ENCODE data around the gene TMEM141.
"Not testable (repeated sequence)": the region's sequence is repeated elsewhere in the genome, so short reads cannot be mapped to it uniquely, and the experiment has no call there.

TMEM141 gene

GRCh38 chr9:136820971-136821825 lies 30.1 kb downstream of the TMEM141 start:
- no peak for DNase-seq

- no peak for DNase-seq
Observed at GRCh38 chr9:136821826-136822544, 30.8 kb downstream of the TMEM141 start.

DNA sequence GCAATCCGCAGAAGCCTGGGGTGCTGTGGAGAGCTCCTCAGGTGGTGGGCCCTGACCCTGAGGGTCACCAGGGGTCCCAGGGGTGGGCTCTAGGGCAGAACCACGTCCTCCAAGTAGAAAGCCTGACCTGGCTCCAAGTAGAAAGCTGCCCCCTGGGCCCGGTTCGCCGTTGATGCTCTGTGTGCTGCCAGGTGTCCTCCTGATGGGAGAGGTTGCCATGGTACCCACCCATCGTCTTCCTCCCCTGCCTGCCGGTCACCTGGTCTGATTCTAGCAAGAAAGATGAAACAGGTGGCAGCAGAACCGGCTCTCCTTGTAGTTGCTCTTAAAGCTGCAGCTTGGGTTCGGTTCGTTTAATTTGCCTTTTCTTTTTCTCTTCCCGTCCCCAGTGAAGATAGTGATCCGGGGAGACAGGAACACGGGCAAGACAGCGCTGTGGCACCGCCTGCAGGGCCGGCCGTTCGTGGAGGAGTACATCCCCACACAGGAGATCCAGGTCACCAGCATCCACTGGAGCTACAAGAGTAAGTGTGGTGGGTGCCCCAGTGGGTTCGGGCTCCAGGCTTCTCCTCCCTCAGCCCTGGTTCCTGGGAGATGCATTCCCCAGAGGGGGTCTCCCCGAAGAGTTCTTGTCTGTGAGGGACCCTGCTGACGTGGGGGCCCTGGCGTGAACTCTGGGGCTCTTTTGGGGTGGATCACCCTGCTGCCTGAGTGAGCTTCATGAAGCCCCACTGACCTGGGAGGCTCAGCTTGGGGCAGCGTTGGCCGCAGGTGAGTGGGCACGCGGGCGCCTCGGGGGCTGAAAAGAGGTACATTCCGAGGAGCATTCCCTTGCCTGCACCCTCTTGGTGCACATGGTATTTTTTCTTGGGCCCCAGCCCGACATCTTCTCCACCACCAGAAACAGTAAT lies 32.2 kb downstream of the TMEM141 start:
- no peak for DNase-seq

DNA sequence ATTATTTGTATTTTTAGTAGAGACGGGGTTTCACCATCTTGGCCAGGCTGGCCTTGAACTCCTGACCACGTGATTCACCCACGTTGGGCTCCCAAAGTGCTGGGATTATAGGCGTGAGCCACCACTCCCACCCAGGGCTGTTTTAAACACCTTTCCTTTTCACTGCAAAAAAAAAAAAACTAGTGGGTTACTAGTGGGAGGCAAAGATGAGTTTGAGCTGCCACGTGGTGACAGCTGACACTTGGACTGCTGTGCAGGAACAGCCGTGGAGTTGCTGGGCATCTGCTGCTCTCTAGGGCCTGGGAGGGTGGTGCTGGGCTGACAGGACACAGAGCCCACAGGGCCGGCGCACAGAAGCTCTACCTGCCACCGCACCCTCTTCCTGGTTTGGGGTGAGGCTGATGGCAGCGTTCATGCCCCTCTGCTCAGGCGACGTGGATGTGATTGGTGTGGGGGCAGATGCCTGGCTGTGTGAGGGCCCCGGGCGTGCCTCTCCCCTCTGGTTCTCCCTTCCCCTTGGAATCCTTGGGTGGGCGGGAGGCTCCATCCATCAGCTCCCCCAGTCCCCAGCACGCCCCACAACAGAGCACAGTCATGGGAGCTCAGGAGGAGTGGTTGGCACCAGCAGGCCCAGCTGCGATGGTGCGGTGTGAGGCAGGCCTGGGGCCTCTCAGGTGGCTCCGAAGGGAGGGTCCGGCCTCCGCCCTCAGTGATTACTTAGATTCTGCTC lies 33.5 kb downstream of the TMEM141 start:
- no peak for DNase-seq

DNA sequence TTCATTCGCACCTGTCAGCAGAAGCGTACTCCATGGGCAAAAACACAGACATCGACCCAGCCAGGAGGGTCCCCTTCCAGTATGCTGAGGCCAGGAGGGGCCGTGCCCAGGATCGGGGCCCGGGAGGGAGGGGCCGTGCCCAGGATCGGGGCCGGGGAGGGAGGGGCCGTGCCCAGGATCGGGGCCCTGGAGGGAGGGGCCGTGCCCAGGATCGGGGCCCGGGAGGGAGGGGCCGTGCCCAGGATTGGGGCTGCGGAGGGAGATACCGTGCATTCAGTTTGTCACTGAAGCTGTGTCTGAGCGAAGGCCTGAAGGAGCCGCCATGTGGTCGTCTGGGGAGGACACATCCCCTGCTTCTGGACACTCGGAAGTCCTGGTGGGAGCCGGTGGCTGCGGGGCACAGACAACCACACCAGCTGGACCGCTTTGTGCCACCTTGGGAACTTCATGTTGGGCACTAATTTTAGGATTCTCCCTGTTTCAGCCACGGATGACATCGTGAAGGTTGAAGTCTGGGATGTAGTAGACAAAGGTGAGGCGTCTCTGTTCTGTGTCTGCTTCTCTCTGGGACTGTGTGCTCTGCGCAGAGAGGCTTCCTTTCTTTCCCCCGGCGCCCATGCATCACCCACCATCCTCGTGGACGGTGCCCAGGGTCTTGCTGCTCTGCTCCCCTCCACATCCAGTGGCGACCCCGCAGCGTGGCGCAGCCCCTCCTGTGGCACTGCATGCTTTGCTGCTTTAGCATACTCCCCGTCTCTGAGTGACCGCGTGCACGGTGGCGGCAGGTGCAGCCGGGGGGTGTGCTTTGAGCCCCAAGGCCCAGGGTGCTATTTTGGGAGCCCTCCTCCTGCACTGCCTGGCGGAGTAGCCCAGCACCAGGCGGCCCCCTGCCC lies 34.4 kb downstream of the TMEM141 start:
- DNase-seq, result no peak

DNA sequence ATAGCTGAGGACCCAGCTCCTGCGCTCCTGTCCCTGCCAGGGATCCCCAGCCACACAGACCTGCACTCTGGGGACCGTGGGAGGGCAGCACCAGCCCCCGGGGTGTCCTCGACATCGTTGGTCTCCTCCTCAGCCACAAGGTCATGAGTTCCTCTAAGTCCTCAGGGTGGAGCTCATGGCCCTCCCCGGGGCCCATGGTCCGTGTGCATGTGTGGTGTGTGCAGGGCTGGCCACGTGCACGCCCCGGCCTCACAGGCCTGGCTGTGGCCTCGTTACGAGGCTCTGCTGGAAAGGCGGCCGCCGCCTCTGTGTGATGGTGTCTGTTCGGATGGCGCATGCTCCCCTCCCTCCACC lies 35.0 kb downstream of the TMEM141 start:
- no peak for DNase-seq

DNA sequence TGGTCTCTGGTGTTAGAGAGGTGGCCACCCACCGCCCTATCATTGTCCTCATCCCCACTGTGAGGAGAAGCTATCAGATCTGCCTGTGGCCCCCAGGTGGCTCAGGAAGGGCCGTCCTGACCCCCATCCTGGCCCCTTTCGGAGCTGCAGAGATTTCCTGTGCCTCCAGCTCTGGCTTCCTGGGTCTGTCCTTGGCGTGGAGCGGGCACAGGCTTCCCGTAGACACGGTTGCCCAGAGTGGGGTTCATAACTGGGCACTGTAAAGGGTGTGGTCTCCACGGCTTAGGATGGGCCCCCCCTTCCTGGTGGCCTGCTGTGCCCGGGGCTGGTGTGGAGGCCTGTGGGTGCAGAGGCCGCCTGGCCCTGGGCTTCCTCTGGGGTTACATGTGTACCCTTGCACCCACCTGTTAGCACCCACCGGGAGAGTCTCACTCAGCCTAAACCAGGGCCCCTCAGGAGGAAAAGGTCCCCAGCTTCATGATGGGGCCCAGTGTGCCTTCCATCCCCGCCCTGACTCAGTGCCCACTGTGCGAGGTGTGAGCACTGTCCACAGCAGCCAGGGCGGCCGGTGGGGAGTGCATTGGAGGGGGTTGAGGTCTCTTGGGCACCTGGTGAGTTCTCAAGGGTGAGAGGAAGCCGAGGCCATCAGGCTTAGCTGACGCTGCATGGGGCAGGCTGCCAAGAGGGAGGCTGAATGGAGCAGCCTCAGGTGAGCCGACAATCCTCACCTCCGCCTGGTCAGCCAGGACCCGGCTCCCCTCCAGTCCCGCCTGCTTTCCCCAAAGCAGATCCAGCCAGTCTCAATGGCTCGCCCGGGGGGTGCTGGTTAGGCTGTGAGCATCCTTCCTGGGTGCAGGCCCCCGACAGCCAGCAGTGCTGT lies 35.8 kb downstream of the TMEM141 start:
- no peak for DNase-seq

DNA sequence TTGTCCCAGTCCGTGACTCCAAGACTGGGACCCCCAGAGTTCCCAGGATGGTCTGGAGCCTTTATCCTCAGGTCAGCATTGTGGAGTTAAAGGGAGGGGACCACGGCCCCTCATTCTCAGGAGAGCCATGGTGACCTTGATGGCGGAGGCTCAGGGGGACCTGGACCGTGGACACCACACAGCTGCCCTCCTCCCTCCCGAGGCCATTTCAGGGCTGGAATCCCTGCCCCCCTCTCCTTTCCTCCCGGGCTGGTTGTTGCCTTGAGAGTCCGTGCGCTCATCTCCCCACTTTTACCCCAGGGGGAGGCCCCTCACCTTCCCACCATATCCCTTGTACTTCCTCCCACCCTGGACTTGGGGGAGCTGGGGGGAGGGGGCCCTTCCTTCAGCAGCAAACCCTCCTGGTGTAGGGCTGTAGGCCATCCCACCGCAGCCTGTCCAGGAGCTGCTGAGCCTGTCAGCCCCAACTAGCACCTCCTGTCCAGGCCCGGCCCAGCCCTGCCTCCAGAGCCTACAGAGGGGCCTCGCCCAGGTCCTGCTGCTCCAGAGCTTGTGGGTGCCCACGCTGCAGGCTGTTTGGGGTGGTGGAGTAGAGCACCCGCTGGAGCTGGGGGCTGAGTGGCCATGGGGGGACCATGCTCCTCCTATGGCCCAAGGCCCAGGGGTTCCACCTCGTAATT lies 36.8 kb downstream of the TMEM141 start:
- DNase-seq, result no peak

GRCh38 chr9:136828474-136829140 lies 37.5 kb downstream of the TMEM141 start:
- DNase-seq, result no peak

GRCh38 chr9:136829412-136829811 lies 38.3 kb downstream of the TMEM141 start:
- DNase-seq, result no peak

GRCh38 chr9:136829981-136830885 lies 39.1 kb downstream of the TMEM141 start:
- no peak for DNase-seq

GRCh38 chr9:136831002-136831719 lies 40.0 kb downstream of the TMEM141 start:
- DNase-seq, result no peak

DNA sequence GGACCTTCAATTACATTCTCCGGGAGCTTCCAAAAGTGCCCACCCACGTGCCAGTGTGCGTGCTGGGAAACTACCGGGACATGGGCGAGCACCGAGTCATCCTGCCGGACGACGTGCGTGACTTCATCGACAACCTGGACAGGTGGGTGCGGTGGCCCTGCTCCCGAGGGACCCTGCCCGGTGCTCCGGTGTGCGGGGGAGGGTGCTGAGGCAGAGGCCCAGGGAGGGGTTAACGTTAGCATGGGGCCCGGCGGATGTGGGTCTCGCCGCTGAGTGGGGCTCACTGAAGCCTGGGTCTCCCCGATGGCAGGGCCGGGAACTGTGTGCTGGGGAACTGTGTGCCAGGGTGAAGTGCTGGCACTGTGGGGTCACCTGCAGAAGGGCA lies 40.6 kb downstream of the TMEM141 start:
- no peak for DNase-seq

GRCh38 chr9:136832581-136832980 lies 41.4 kb downstream of the TMEM141 start:
- no peak for DNase-seq

DNA sequence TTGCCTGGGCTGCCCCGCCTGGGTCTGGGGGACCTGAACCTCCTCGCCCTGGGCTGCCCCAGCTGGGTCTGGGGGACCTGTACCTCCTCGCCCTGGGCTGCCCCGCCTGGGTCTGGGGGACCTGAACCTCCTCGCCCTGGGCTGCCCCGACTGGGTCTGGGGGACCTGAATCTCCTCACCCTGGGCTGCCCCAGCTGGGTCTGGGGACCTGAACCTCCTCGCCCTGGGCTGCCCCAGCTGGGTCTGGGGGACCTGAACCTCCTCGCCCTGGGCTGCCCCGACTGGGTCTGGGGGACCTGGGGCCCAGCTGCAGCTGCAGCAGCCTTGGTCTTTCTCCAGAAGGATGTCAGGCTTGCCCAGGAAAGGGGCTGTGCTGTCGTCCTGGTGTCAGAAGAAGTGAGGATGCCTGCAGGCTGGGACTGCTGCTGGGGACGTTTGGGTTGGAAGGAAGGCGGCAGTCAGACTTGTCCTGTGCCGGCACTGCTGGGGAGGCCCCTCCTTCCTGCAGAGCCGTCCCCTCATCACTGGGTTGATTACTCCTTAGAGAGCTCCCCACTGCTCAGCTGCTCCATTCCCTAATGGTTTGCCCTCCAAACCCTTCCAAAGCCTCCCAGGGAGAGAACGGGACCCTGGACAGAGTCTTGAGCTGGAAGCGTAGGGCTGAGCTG lies 42.4 kb downstream of the TMEM141 start:
- DNase-seq, result not testable (repeated sequence)

GRCh38 chr9:136835162-136835931 lies 44.2 kb downstream of the TMEM141 start:
- DNase-seq, result no peak
